ENCODE measurements around the gene GSE1. TPM values are rescaled to one million over a fixed set of nuclear protein-coding genes. Genes with fewer than 3 reads are reported as not detected.

Gene GSE1
- total RNA-seq, 6 experiments from 2014 or later = 49.2 to 62.3 (median 58.1) TPM

GRCh38 chr16:85667841-85668413 is 54.8 kb downstream of the GSE1 start:
- H3K27ac Mint-ChIP-seq = no peak overlapping the region
- peaks cover 10% of the 10 kb centered on the region for H3K27me3 Mint-ChIP-seq (ENCODE audit: insufficient read depth)
- peaks cover 52% of the 10 kb centered on the region for H3K36me3 Mint-ChIP-seq (ENCODE audit: low read depth)
- no peaks in the 10 kb centered on the region for H3K4me1 Mint-ChIP-seq (ENCODE audit: low read depth)
- no peak for DNase-seq
- no peaks in the 10 kb centered on the region for H3K9me3 Mint-ChIP-seq
- no peak for TF ChIP-seq CTCF (IDR thresholded peaks at IDR 0.05)
- H3K4me3 Mint-ChIP-seq = no peak overlapping the region

- H3K27ac Mint-ChIP-seq = no peak overlapping the region
- H3K4me3 Mint-ChIP-seq = no peak overlapping the region
- peaks cover 8% of the 10 kb centered on the region for H3K27me3 Mint-ChIP-seq (ENCODE audit: insufficient read depth)
- no peak for TF ChIP-seq CTCF (IDR thresholded peaks at IDR 0.05)
- no peak for DNase-seq
- no peaks in the 10 kb centered on the region for H3K9me3 Mint-ChIP-seq
- peaks cover 52% of the 10 kb centered on the region for H3K36me3 Mint-ChIP-seq (ENCODE audit: low read depth)
- peaks cover 6% of the 10 kb centered on the region; the same call in 1 of the 2 replicates for H3K4me1 Mint-ChIP-seq (ENCODE audit: low read depth)
Measured at GRCh38 chr16:85668676-85669424, 55.7 kb downstream of the GSE1 start.

- H3K4me1 Mint-ChIP-seq (ENCODE audit: low read depth) = peaks cover 23% of the 10 kb centered on the region
- H3K27ac Mint-ChIP-seq = no peak overlapping the region
- H3K9me3 Mint-ChIP-seq = no peaks in the 10 kb centered on the region; the same call in 1 of the 2 replicates
- H3K4me3 Mint-ChIP-seq = peak overlapping the region; percentile 54; the same call in 1 of the 2 replicates
- DNase-seq = no peak
- H3K27me3 Mint-ChIP-seq (ENCODE audit: insufficient read depth) = peaks cover 7% of the 10 kb centered on the region
- peaks cover 46% of the 10 kb centered on the region for H3K36me3 Mint-ChIP-seq (ENCODE audit: low read depth)
- TF ChIP-seq CTCF (IDR thresholded peaks at IDR 0.05) = no peak
Measured at GRCh38 chr16:85670840-85671239, 57.7 kb downstream of the GSE1 start.

DNA sequence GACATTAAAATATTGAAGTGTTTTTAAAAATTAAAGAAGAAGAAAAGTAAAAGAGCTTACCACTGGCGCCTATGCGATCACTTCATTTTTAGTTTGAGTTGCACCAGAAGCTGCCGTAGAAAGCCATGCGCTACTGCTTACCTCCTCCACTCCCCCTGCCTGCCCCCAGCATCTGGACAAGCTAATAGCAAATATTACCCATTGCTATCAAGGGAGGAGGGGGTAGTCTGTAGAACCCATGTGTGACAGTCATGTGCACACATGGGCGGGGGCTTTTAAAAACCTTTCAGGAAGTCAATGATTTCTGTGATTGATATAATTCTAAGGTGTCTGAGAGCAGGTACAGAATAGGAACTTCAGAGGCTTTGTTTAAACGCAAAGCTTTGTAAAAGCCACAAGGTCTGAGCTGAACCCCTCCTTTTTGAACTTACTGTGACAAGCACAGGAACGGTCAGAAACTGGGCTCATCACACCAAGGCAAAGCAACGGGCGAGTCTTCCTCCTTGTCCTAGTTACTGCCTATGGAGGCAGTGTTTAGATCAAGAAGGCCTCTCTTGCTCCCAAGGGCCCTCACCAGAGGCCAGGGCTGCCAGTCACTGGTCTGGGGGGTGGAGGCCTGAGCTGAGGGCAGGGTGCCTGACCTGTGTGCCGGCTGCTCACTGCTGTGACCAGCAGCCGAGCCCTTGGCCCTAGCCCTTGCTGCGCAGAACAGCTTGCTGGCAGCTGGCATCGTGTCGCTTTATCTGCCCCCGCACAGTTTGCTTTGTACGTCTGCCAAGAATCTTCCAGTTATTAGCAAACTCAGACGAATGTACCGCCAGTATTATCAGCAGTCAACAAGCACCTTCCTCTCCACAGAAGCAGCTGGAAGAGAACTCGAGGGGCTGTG is 60.7 kb downstream of the GSE1 start:
- Mint-ChIP-seq H3K4me1 (ENCODE audit: low read depth) (peaks cover 23% of the 10 kb centered on the region), H3K27ac (peak overlapping the region; percentile 79; the same call in 1 of the 2 replicates), H3K36me3 (ENCODE audit: low read depth) (peaks cover 33% of the 10 kb centered on the region), H3K4me3 (no peak overlapping the region; the same call in 1 of the 2 replicates), H3K9me3 (no peaks in the 10 kb centered on the region; the same call in 1 of the 2 replicates), H3K27me3 (ENCODE audit: insufficient read depth) (peaks cover 3% of the 10 kb centered on the region)
- no peak for TF ChIP-seq CTCF (IDR thresholded peaks at IDR 0.05)
- DNase-seq = peak; percentile 40

GRCh38 chr16:85674418-85674755 is 61.3 kb downstream of the GSE1 start:
- H3K4me3 Mint-ChIP-seq = no peak overlapping the region; the same call in 1 of the 2 replicates
- peak overlapping the region; percentile 79; the same call in 1 of the 2 replicates for H3K27ac Mint-ChIP-seq
- H3K9me3 Mint-ChIP-seq = no peaks in the 10 kb centered on the region; the same call in 1 of the 2 replicates
- H3K4me1 Mint-ChIP-seq (ENCODE audit: low read depth) = peaks cover 23% of the 10 kb centered on the region
- no peak for TF ChIP-seq CTCF (IDR thresholded peaks at IDR 0.05)
- H3K27me3 Mint-ChIP-seq (ENCODE audit: insufficient read depth) = peaks cover 3% of the 10 kb centered on the region
- peaks cover 30% of the 10 kb centered on the region for H3K36me3 Mint-ChIP-seq (ENCODE audit: low read depth)
- DNase-seq = no peak

Data from HFFc6 (cell line).